HepG2 (cell line): ENCODE data around the gene STBD1. TPM values are rescaled to one million over a fixed set of nuclear protein-coding genes. Genes with fewer than 3 reads are reported as not detected.

ENCODE experiments used
- BRF2 ChIP-seq: sonication (generic); formaldehyde crosslinking; IDR thresholded peaks from 2 replicates; pipeline ENCODE4 v1.8.1; 2022; ENCODE audit warnings: mild to moderate bottlenecking, missing genetic modification reagents
- FOSL2 ChIP-seq: sonication (generic); formaldehyde crosslinking; IDR thresholded peaks from 2 replicates; pipeline ENCODE4 v1.4.0; 2020; ENCODE audit warnings: missing genetic modification reagents
- FOXP4 ChIP-seq: sonication (generic); formaldehyde crosslinking; IDR thresholded peaks from 2 replicates; pipeline ENCODE4 v1.4.0; 2020; ENCODE audit warnings: missing genetic modification reagents
- GATAD2A ChIP-seq: IDR thresholded peaks from 2 replicates; pipeline ENCODE4 v1.6.1; 2016
- HCFC1 ChIP-seq: fragments of 150-350 bp; IDR thresholded peaks from 2 replicates; pipeline ENCODE4 v1.6.1; 2014; ENCODE audit warnings: low read depth, low read length
- IKZF1 ChIP-seq: fragments of 450-650 bp; IDR thresholded peaks from 2 replicates; pipeline ENCODE4 v1.7.1; 2016
- ISX ChIP-seq: sonication (generic); formaldehyde crosslinking; conservative IDR thresholded peaks from 2 replicates; pipeline ENCODE4 v1.5.0; 2020; ENCODE audit warnings: missing genetic modification reagents
- NFKB2 ChIP-seq: sonication (generic); formaldehyde crosslinking; IDR thresholded peaks from 2 replicates; pipeline ENCODE4 v1.4.0; 2020; ENCODE audit warnings: missing genetic modification reagents, borderline replicate concordance
- RXRB ChIP-seq: IDR thresholded peaks from 2 replicates; pipeline ENCODE4 v1.6.1; 2016; ENCODE audit warnings: borderline replicate concordance, missing genetic modification reagents, missing compliant biosample characterization
- SOX13 ChIP-seq, 3 experiments: fragments of 450-650 bp in 1 of 3; sonication (generic) in 1 of 3; formaldehyde crosslinking in 1 of 3; IDR thresholded peaks in 2 of 3; conservative IDR thresholded peaks in 1 of 3; 2 replicates each; pipeline versions ENCODE4 v1.5.0 to v1.6.1; 2016 to 2020; ENCODE audit warnings: antibody characterized with exemption in 1 of 3, mild to moderate bottlenecking in 1 of 3, missing compliant biosample characterization in 1 of 3, missing genetic modification reagents in 1 of 3, moderate library complexity in 1 of 3
- ZBTB3 ChIP-seq: sonication (generic); formaldehyde crosslinking; IDR thresholded peaks from 2 replicates; pipeline ENCODE4 v1.4.0; 2020; ENCODE audit warnings: low read depth, mild to moderate bottlenecking, moderate library complexity, missing genetic modification reagents, borderline replicate concordance
- ZC3H13 ChIP-seq: sonication (generic); formaldehyde crosslinking; IDR thresholded peaks from 2 replicates; pipeline ENCODE4 v1.8.1; 2023; ENCODE audit warnings: mild to moderate bottlenecking, missing genetic modification reagents, moderate library complexity
- ZFYVE20 ChIP-seq: sonication (generic); formaldehyde crosslinking; IDR thresholded peaks from 2 replicates; pipeline ENCODE4 v1.8.0; 2023; ENCODE audit warnings: low read depth, mild to moderate bottlenecking, moderate library complexity, missing genetic modification reagents, borderline replicate concordance
- ZNF17 ChIP-seq: sonication (generic); formaldehyde crosslinking; IDR thresholded peaks from 2 replicates; pipeline ENCODE4 v1.5.0; 2020; ENCODE audit warnings: mild to moderate bottlenecking, missing genetic modification reagents
- ZNF205 ChIP-seq: IDR thresholded peaks from 2 replicates; pipeline ENCODE4 v1.6.1; 2018; ENCODE audit warnings: missing biosample characterization, missing genetic modification reagents
- ZNF224 ChIP-seq: sonication (generic); formaldehyde crosslinking; IDR thresholded peaks from 2 replicates; pipeline ENCODE4 v1.5.0; 2020; ENCODE audit warnings: mild to moderate bottlenecking, missing genetic modification reagents
- ZNF292 ChIP-seq: sonication (generic); formaldehyde crosslinking; IDR thresholded peaks from 2 replicates; pipeline ENCODE4 v1.8.1; 2022; ENCODE audit warnings: mild to moderate bottlenecking, low read depth, missing genetic modification reagents, borderline replicate concordance
- ZNF446 ChIP-seq: sonication (generic); formaldehyde crosslinking; IDR thresholded peaks from 2 replicates; pipeline ENCODE4 v1.5.0; 2020; ENCODE audit warnings: mild to moderate bottlenecking, missing genetic modification reagents
- ZNF562 ChIP-seq: sonication (generic); formaldehyde crosslinking; IDR thresholded peaks from 2 replicates; pipeline ENCODE4 v1.8.0; 2022; ENCODE audit warnings: missing genetic modification reagents, borderline replicate concordance
- ZNF703 ChIP-seq: sonication (generic); formaldehyde crosslinking; IDR thresholded peaks from 2 replicates; pipeline ENCODE4 v1.5.1; 2020; ENCODE audit warnings: missing genetic modification reagents, mild to moderate bottlenecking, moderate library complexity, borderline replicate concordance
- ZNF710 ChIP-seq: sonication (generic); formaldehyde crosslinking; IDR thresholded peaks from 2 replicates; pipeline ENCODE4 v1.5.0; 2020; ENCODE audit warnings: mild to moderate bottlenecking, missing genetic modification reagents, borderline replicate concordance
- ZNF737 ChIP-seq: sonication (generic); formaldehyde crosslinking; IDR thresholded peaks from 2 replicates; pipeline ENCODE4 v1.5.0; 2020; ENCODE audit warnings: missing genetic modification reagents, mild to moderate bottlenecking, borderline replicate concordance
- ZSCAN21 ChIP-seq: sonication (generic); formaldehyde crosslinking; IDR thresholded peaks from 2 replicates; pipeline ENCODE4 v1.8.0; 2022; ENCODE audit warnings: mild to moderate bottlenecking, missing genetic modification reagents, moderate library complexity, borderline replicate concordance
- ZUFSP ChIP-seq: sonication (generic); formaldehyde crosslinking; IDR thresholded peaks from 2 replicates; pipeline ENCODE4 v1.9.0; 2021; ENCODE audit warnings: missing genetic modification reagents, mild to moderate bottlenecking, borderline replicate concordance
- polyA plus RNA-seq, 8 experiments: library from polyadenylated mRNA; depleted of rRNA in 3 of 8; stranded (reverse) in 7 of 8; unstranded in 1 of 8; fragments of >200 nt; fragmentation: Illumina TruSeq in 4 of 8; extraction: Trizol in 4 of 8; gene quantifications; 2 replicates each; pipeline versions ENCODE4 v1.2.1 to v1.2.3, GENCODE V29; 2011 to 2016; ENCODE audit warnings: low read depth in 4 of 8, missing spikeins in 1 of 8, mixed read lengths in 1 of 8; ENCODE audit not compliant: insufficient read depth in 1 of 8
- total RNA-seq, 5 experiments: library from RNA; depleted of rRNA; stranded (reverse); fragments of >200 nt; fragmentation: Illumina TruSeq; extraction: Trizol; gene quantifications; 2 replicates each; pipeline ENCODE4 v1.2.3, GENCODE V29; 2016; ENCODE audit warnings: low read depth in 1 of 5

Gene STBD1
- total and polyA plus RNA-seq, 2 of the 13 experiments (the other 11 are each of a cell fraction or from before 2014, with no cell fraction given) = 2.8 to 4.3 TPM

- TF ChIP-seq FOXP4 (CRISPR knock-in tag) (peak; percentile 86), BRF2 (CRISPR knock-in tag) (no peak), ZUFSP (CRISPR knock-in tag) (no peak), ZNF292 (no peak), HCFC1 (no peak), ZNF703 (no peak), ZNF224 (CRISPR knock-in tag) (no peak), ZNF562 (CRISPR knock-in tag) (no peak), IKZF1 (no peak), ZNF205 (CRISPR knock-in tag) (no peak), RXRB (peak; percentile 75), GATAD2A (peak; percentile 85), ZNF446 (CRISPR knock-in tag) (no peak), SOX13 (IDR thresholded peaks at IDR 0.05) (no peak), SOX13 (CRISPR knock-in tag; conservative IDR thresholded peaks at IDR 0.05 in 1 of 2, IDR thresholded peaks at IDR 0.05 in 1 of 2) (peak in 1 of 2 experiments; percentile 21; a peak in 1 of 4 replicates), NFKB2 (no peak), FOSL2 (peak; percentile 64), ZNF710 (CRISPR knock-in tag) (no peak), ISX (no peak), ZBTB3 (CRISPR knock-in tag) (no peak), ZNF17 (no peak), ZNF737 (CRISPR knock-in tag) (no peak), ZSCAN21 (no peak), ZC3H13 (no peak), ZFYVE20 (CRISPR knock-in tag) (no peak)
Measured at GRCh38 chr4:76275486-76276124, 30.9 kb upstream of the STBD1 start (continued).
